Psoas muscle (tissue), 8 donors: Measurements from ENCODE around the gene RBM17. TPM values are rescaled to one million over a fixed set of nuclear protein-coding genes. Genes with fewer than 3 reads are reported as not detected.

Experiments
- ATAC-seq, 4 donors: fragments of 200-7000 bp; cut with Tn5 transposase; one replicate each; pipeline ENCODE4 v1.9.1; 2020; ENCODE audit warnings: moderate library complexity in 3 of 4, mild to moderate bottlenecking in 2 of 4
- DNase-seq, 2 donors: peaks; one replicate each; pipeline ENCODE4 v3.0.0-alpha.2; 2020
- H3K27ac ChIP-seq: fragments of 200-600 bp; one replicate; pipeline ENCODE4 v1.8.0; 2022
- H3K27me3 ChIP-seq, 3 donors: fragments of 200-600 bp in 1 of 3; one replicate each; pipeline versions ENCODE4 v1.6.1 to v1.8.0; 2013 to 2022; ENCODE audit warnings: low read length in 2 of 3, mild to moderate bottlenecking in 2 of 3, moderate library complexity in 1 of 3; ENCODE audit not compliant: insufficient read depth in 3 of 3
- H3K36me3 ChIP-seq, 2 donors: fragments of 200-600 bp in 1 of 2; one replicate each; pipeline versions ENCODE4 v1.6.1 to v1.8.0; 2013 to 2022; ENCODE audit warnings: low read depth in 1 of 2, mild to moderate bottlenecking in 1 of 2, moderate library complexity in 1 of 2; ENCODE audit not compliant: insufficient read depth in 1 of 2
- H3K4me1 ChIP-seq: fragments of 200-600 bp; one replicate; pipeline ENCODE4 v1.8.0; 2022
- H3K4me3 ChIP-seq: fragments of 200-600 bp; one replicate; pipeline ENCODE4 v1.8.0; 2022; ENCODE audit warnings: mild to moderate bottlenecking
- H3K9me3 ChIP-seq: fragments of 200-600 bp; one replicate; pipeline ENCODE4 v1.8.0; 2022
- CTCF ChIP-seq: fragments of 200-600 bp; IDR thresholded peaks from one replicate; pipeline ENCODE4 v1.8.0; 2022; ENCODE audit warnings: antibody characterized with exemption
- WGBS, 3 donors: extraction: QIAGEN DNeasy Blood & Tissue Kit; methylation state at CpG; one replicate each; pipeline versions ENCODE4 v1.1.6 to v1.1.7; 2013; 5-methylcytosine and 5-hydroxymethylcytosine counted together
- intact Hi-C, 2 donors: fragments of 100-400 bp; cut with DNase I; formaldehyde crosslinking; loops; one replicate each; pipeline versions ENCODE4 v1.11.0 to v1.14.2; 2022
- polyA plus RNA-seq, 3 donors: library from polyadenylated mRNA; stranded (reverse); fragments of 200-250 nt; gene quantifications; one replicate each; pipeline ENCODE4 v1.2.3, GENCODE V29; 2013
- total RNA-seq, 4 donors: library from RNA; stranded (reverse); fragmentation: NEBNext Ultra II Directional in 2 of 4; extraction: Animal tissue kit (Norgen Biotek cat#: 25700) in 2 of 4; gene quantifications; one replicate each; pipeline versions ENCODE4 v1.2.1 to v1.2.4, GENCODE V29; 2021 to 2023
- donor health status: healthy with polysubstance abuse.
- donor health status: DM: no; HTN: no; CAD: no; lungs with moderate emphysema.
- donor health status: Bipolar disorder and iron deficiency.
- donor health status: healthy.
- donor health status: DM: yes; HTN: yes; CAD: no.
- donor health status: DM: no; HTN: no; CAD: no.
- donor health status: DM: no; HTN: no; CAD: no.
- donor health status: DM: yes; HTN: yes; CAD: no.

The RBM17 gene
- total and polyA plus RNA-seq, 7 donors = 74.4 to 157 (median 95.9) TPM

- no peak for DNase-seq
- intact Hi-C loops = no loop called here
- Histone ChIP-seq H3K9me3 (no peaks in the 10 kb centered on the region), H3K4me1 (no peaks in the 10 kb centered on the region), H3K27ac (no peak overlapping the region), H3K4me3 (no peak overlapping the region), H3K36me3 (no peaks in the 10 kb centered on the region), H3K27me3 (no peaks in the 10 kb centered on the region)
- no peak for TF ChIP-seq CTCF
- 85 to 90% (median 90%) methylated on average over 7 of the region's 7 CpGs for WGBS, 3 donors
- no peak for ATAC-seq
Measured at GRCh38 chr10:6047847-6048246, 41.0 kb upstream of the RBM17 start.

DNA sequence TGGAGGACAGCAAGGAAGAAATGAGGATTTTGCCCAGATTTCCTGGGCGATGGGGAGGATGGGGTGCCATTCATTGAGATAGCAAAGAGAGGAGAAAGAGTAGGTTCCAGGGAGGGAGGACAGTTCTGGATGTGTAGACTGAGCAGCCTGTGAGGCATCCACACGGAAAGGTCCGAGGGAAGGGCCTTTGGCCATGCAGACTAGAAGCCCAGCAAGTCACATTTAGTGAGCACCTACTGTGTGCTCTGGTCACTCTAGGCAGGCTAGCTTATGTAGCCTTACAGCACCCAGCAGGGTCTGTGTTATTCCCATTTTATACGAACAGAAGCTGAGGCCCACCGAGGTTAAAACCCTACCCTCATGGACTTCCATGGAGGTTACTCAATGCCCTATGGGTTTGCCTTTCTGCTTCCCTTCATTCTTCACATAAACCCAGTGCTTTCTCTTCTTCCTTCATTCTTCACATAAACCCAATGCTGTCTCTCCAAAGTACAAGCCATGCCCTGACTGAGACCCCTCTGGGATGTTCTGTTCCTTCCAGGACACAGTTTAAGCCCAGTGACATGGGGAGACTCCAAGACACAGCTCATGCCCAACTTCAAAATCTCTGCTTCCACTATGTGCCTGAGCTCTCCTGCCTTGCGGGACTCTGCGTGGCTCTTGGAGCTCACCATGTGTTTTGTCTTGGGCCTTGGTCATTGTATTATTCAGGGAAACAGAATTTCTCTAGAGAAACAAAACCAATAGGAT lies 40.4 kb upstream of the RBM17 start:
- no peak for TF ChIP-seq CTCF
- intact Hi-C loops = no loop called here
- ATAC-seq (no peak), DNase-seq (no peak)
- Histone ChIP-seq H3K4me1 (no peaks in the 10 kb centered on the region), H3K27ac (no peak overlapping the region), H3K36me3 (no peaks in the 10 kb centered on the region), H3K27me3 (no peaks in the 10 kb centered on the region), H3K9me3 (no peaks in the 10 kb centered on the region), H3K4me3 (no peak overlapping the region)
- 92 to 94% (median 92%) methylated on average over 7 of the region's 7 CpGs for WGBS, 3 donors

GRCh38 chr10:6049031-6049400 lies 39.8 kb upstream of the RBM17 start:
- no peaks in the 10 kb centered on the region for H3K4me1 ChIP-seq
- no peak for DNase-seq
- WGBS, 3 donors = 85 to 94% (median 89%) methylated on average over 2 of the region's 2 CpGs
- no peaks in the 10 kb centered on the region for H3K36me3 ChIP-seq
- H3K27ac ChIP-seq = no peak overlapping the region
- no peak for ATAC-seq
- TF ChIP-seq CTCF = no peak
- H3K4me3 ChIP-seq = no peak overlapping the region
- no peaks in the 10 kb centered on the region for H3K9me3 ChIP-seq
- intact Hi-C loops = no loop called here
- no peaks in the 10 kb centered on the region for H3K27me3 ChIP-seq

GRCh38 chr10:6050801-6051445 lies 37.9 kb upstream of the RBM17 start:
- no peaks in the 10 kb centered on the region for H3K9me3 ChIP-seq
- intact Hi-C loops = no loop called here
- H3K36me3 ChIP-seq = no peaks in the 10 kb centered on the region
- no peaks in the 10 kb centered on the region for H3K4me1 ChIP-seq
- peak; percentile 29 for TF ChIP-seq CTCF
- peak; percentile 57 to 79 (median 67) for ATAC-seq
- 4 to 8% (median 7%) methylated on average over 18 of the region's 18 CpGs for whole genome bisulfite sequencing, 3 donors
- H3K27me3 ChIP-seq = no peaks in the 10 kb centered on the region
- peak; percentile 58 to 70 for DNase-seq
- H3K27ac ChIP-seq = peak overlapping the region; percentile 51
- peak overlapping the region; percentile 58 for H3K4me3 ChIP-seq
